Measurements from ENCODE around the gene ZNF774. TPM values are rescaled to one million over a fixed set of nuclear protein-coding genes. Genes with fewer than 3 reads are reported as not detected.

ZNF774 gene
- total RNA-seq, 1 experiment from 2014 or later, result 4.0 TPM

DNA sequence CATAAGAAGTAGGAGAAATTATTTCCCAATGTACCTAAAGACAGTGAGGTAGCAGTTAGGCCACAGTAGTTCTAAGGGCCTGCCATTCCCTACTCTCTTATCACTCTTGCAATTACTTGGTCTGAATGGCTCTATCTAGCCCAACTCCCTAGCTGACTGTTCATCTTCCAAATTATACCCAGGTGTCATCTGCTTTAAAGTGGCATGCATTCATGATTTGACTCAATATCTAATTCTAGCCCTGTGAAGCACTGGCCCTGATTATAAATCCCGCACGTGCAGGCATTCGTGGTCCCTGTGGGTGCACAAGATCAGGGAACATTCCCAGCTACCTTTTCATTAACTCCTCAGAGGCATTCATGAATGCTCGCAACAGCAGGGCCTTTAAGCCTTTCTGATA is 43.1 kb upstream of the ZNF774 start:
- no peak overlapping the region for H3K4me3 ChIP-seq (replicated peaks in 1 of 2; ENCODE audit: low read depth in 1 of 2, low read length in 2 of 2)
- H3K27me3 ChIP-seq (ENCODE audit: insufficient read depth, low read length), result no peaks in the 10 kb centered on the region
- H2AFZ ChIP-seq (ENCODE audit: low read depth, low read length, poor library complexity, severe bottlenecking), result no peak overlapping the region
- ChIA-PET POLR2A (no interaction called here), RAD21 (ENCODE audit: low non-redundant PET in 1 of 2, low total read pairs in 2 of 2, uncharacterized antibody in 2 of 2, unreplicated experiment in 2 of 2) (no interaction called here), CTCF (no interaction called here)
- no TSS peak for BruUV-seq (replicated peaks)
- no peak overlapping the region for H3K9ac ChIP-seq (ENCODE audit: low read length)
- no peak for TF ChIP-seq ATF3 (IDR thresholded peaks at IDR 0.05)
- no peak for TF ChIP-seq POLR2AphosphoS5 (IDR thresholded peaks at IDR 0.05; ENCODE audit: low read depth, low read length)
- TF ChIP-seq SIN3A (IDR thresholded peaks at IDR 0.05; ENCODE audit: low read depth), result no peak
- TF ChIP-seq CTCF (IDR thresholded peaks at IDR 0.05 in 2 of 3, conservative IDR thresholded peaks at IDR 0.05 in 1 of 3; ENCODE audit: borderline replicate concordance in 1 of 3, insufficient read depth in 1 of 3, low read depth in 2 of 3, low read length in 2 of 3), result no peak
- no peak for TF ChIP-seq TCF7L2 (IDR thresholded peaks at IDR 0.05; ENCODE audit: borderline replicate concordance, extremely low read depth, insufficient read depth, insufficient read length)
- no peak for TF ChIP-seq EGR1 (IDR thresholded peaks at IDR 0.05; ENCODE audit: low read depth)
- no peak for TF ChIP-seq ELF1 (IDR thresholded peaks at IDR 0.05; ENCODE audit: borderline replicate concordance, low read depth)
- no peak for TF ChIP-seq CEBPB (IDR thresholded peaks at IDR 0.05; ENCODE audit: low read depth)
- no peak for TF ChIP-seq ZFX (IDR thresholded peaks at IDR 0.05)
- ATAC-seq (no peak), DNase-seq (ENCODE audit: low read depth, low spot score) (no peak)
- no peak overlapping the region for H3K4me2 ChIP-seq (ENCODE audit: low read length)
- intact Hi-C loops (cut with micrococcal nuclease), result no loop called here
- no peaks in the 10 kb centered on the region for H3K36me3 ChIP-seq (ENCODE audit: control insufficient read depth in 1 of 2, insufficient read depth in 2 of 2, low read length in 2 of 2)
- no peaks in the 10 kb centered on the region for H3K9me2 ChIP-seq (ENCODE audit: insufficient read depth)
- H3K27ac ChIP-seq (ENCODE audit: low read depth, low read length), result no peak overlapping the region
- no peaks in the 10 kb centered on the region for H3K79me2 ChIP-seq (ENCODE audit: insufficient read depth, low read length)
- H3K4me1 ChIP-seq (ENCODE audit: control insufficient read depth in 1 of 2, insufficient read depth in 2 of 2, low read length in 2 of 2), result no peaks in the 10 kb centered on the region; a peak in 1 of 4 replicates
- H3K9me3 ChIP-seq (ENCODE audit: control insufficient read depth in 1 of 2, insufficient read depth in 1 of 2, low read depth in 1 of 2, low read length in 2 of 2), result no peaks in the 10 kb centered on the region
- H4K20me1 ChIP-seq (ENCODE audit: insufficient read depth), result no peaks in the 10 kb centered on the region
